Measurements from ENCODE around the gene ERBB3.

GRCh38 chr12:56119361-56119796 is 39.4 kb downstream of the ERBB3 start:
- TF ChIP-seq CTCF (IDR thresholded peaks at IDR 0.05): peak; percentile 66 to 95 (median 80)
- no peak for TF ChIP-seq POLR2A (IDR thresholded peaks at IDR 0.05)
- peak; percentile 85 for TF ChIP-seq POLR2AphosphoS5 (IDR thresholded peaks at IDR 0.05)
